HCEC 1CT (cell line): ENCODE results near the gene SAC3D1.

Source experiments
- DNase-seq: peaks from one replicate; pipeline ENCODE4 v3.0.0-alpha.2; 2017

SAC3D1 gene

DNA sequence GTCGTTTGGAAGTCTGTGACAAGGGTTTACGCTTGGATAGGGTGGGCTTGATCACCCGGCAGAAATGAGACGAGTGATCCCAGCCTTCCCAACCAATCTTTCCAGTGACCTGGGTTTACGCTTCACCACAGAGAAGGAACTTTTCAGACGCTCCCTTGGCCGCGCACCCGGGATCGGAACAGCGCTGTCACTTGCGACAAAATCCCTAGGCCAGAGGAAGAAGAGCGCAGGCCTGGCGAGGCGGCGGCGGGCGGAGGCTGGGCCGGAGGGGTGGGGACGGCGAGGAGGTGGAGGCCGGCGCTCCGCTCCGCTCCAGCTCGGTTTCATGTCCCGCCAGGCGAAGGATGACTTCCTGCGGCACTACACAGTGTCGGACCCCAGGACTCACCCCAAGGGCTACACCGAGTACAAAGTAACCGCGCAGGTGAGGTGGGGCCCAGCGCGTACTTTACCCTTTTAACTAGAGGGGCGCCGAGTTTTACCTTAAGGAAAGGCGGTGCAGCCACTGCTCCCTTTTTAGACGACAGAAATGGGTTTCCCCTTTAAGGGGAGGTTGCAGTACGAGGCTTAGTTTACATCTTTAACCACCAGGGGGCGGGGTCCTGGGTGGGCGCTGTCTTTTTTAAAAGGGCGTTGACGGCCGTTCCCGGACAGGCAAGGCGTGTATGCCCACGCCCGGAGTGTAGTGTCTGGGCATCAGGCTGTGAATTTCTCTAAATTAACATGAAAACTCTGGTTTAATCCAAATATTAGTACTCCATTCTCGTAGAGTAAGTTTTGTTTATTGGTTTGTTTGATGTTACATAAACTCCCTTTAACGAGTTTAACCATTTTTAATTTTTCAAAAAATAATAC lies 13.6 kb upstream of the SAC3D1 start, which contains the start of gene SNX15:
Gene SNX15 (plus strand): TSS at position 227 of the 855 bp plus-strand sequence. CDS start 99 bp downstream, at position 326.
- peak; percentile 95 for DNase-seq

DNA sequence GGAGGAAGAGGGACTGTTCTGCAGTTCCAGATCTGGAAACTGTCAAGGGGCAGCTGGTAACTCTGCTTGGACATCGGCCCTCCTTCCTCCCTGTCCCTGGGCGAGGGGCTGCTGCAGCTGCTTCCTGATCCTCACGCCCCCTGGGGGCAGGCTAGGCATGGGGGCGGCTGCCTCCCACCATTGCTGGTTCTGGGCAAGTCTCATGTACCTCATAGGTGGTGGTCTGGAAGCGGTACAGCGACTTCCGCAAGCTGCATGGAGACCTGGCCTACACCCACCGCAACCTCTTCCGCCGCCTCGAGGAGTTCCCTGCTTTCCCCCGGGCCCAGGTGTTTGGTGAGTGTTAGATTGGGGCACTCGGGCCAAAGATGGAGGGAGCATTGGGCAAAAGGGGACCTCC lies 8.8 kb upstream of the SAC3D1 start:
- no peak for DNase-seq

GRCh38 chr11:65034423-65034822 lies 6.6 kb upstream of the SAC3D1 start:
- DNase-seq = no peak

DNA sequence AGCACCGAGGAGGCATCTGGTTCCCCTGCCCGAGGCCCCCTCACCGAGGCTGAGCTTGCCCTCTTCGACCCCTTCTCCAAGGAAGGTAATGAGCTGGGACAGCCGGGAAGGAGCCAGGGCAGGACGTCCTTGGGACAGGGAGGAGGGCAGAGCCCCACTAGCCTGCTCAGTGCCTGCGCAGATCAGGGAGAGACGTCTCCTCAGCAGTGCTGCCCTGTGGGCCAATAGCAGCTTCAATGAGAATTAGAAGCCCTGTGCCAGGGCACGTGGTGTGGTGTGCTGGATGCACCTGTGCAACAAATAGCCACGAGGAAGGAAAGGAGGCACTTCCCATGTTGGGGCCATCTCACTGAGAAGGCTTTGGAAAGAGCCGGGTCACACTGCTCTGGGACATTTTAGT lies 5.4 kb upstream of the SAC3D1 start:
- DNase-seq = no peak

- no peak for DNase-seq
Observed at GRCh38 chr11:65036931-65037330, 4.1 kb upstream of the SAC3D1 start.

DNA sequence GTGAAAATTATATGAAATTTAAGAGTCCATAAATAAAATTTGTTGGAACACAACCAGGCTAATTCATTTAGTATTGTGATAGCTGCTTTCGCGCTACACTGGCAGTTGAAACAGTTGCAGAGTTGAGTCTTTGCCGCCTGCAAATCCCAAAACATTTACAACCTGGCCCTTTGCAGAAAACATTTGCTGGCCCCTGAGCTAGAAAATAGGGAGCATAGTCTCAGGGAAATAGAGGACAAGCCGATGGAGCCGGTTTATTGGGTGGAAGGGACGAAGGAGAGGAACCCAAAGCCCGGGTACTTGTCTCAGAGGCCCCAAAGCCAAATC lies 527 bp upstream of the SAC3D1 start:
- no peak for DNase-seq

GRCh38 chr11:65042891-65043290 lies 1.9 kb downstream of the SAC3D1 start:
- no peak for DNase-seq

DNA sequence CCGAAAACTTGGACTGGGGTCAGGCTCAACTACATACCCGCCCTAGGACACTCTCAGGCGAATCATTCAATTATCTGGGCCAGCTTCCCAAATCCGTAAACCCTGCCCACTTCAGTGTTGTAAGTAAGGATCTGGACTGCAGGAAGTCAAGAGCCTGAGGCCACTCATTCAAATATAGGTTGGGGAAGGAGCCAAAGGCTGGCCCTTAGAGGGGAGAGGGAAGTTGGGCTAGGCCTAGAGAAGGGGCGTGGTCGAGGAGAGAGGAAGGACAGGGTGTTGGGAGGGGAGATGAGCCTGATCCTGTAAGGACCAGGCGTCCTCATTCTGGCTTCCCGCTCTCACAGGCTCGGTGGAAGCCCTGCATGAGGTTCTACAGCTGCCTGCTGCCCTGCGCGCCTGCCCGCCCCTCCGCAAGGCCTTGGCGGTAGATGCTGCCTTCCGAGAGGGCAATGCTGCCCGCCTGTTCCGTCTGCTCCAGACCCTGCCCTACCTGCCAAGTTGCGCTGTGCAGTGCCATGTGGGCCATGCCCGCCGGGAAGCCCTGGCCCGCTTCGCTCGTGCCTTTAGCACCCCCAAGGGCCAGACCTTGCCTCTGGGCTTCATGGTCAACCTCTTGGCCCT lies 3.0 kb downstream of the SAC3D1 start:
- DNase-seq = peak; percentile 63

DNA sequence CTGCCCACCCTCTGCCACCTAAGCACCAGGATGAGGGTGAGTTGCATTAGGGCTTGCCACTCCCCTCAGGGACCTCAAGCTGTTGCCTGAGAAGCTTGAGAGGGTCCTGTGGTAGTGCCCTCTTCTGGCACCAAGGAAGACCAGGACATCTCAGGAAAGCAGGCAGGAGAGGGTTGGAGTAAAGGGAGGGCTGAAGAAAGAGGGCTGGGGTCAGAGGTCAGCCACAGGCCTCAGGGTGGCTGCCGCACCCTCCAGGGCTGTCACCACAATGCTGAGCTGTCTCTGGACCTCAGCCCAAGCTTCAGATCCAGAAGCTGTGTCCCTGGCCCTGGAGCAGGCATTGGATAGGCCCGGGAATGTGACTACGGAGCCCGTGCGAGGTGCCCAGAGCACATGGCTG lies 4.1 kb downstream of the SAC3D1 start:
- DNase-seq = no peak

DNA sequence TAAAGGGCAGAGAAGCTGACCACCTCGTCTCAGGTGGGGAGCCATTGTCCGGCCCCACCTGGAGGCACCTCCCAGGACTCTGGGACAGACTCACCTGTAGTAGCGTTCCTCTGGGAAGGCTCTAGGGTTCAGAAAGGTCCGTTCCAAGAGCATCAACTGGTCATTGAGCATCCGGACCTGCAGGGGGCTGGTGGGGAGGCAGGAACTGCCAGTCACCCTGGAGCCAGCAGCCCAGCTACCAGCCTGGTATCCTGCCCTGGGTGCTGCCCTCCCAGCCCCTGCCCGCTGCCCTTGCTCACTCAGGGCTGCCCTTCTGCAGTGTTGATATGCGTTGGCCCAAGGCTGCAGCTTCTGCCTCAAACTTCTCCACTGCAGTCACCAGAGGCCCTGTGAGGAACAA lies 4.7 kb downstream of the SAC3D1 start:
- no peak for DNase-seq

DNA sequence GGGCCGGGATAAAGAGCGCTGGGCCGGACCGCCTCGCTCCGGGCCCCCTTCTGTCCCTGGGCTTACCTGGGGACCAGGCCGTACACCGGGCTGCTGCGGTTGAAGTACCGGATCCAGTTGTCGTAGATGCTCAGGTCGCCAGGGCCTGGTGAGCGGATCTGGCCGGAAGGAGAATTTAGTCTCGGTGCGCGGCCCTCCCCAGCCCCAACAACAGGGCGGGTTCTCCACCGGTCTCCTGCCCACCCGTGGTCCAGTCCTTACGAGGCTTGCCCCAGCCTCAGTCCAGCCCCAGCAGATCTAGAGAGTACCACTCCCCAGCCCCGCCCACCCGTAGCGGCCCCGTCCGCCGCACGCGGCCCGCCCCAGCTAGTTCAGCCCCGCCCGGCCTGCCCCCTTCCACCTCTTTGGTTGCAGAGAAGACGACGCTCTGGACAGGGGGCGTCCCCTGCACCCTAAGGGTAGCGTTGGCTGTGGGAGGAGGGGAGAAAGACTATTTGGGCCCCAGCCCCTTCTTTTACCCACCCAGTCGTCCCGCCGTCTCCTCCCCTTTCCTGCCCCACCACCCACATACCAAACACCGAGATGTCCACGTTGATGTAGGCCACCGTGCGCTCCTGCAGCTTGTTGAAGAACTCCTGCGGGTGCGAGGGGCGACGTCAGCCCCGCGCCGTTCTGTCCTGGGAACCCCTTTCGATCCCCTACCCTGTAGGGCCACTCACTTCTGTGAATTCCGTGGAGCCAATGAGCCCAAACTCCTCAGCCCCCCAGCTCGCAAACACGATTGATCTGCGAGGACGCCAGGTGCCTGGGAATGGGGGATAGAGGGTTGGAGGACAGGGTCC lies 6.8 kb downstream of the SAC3D1 start:
- no peak for DNase-seq

- DNase-seq = no peak
Observed at GRCh38 chr11:65051398-65051858, 10.4 kb downstream of the SAC3D1 start.

GRCh38 chr11:65053827-65054508 lies 13.0 kb downstream of the SAC3D1 start:
- no peak for DNase-seq

DNA sequence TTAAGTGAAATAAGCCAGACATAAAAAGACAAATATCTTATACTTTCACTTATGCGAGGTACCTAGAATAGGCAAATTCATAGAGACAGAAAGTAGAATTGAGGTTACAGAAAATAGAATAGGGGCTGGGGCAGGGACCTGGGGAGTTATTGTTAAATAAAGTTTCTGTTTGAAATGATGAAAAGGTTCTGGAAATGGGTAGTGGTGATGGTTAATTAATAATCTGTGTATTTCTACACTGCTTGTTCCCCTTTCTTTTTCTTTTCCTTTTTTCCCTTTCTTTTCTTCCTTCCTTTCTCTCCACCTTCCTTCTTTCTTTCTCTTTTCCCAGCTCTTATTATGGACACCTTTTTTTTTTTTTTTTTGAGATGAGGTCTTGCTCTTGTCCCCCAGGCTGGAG lies 14.5 kb downstream of the SAC3D1 start:
- no peak for DNase-seq

GRCh38 chr11:65056999-65057398 lies 16.0 kb downstream of the SAC3D1 start:
- no peak for DNase-seq

DNA sequence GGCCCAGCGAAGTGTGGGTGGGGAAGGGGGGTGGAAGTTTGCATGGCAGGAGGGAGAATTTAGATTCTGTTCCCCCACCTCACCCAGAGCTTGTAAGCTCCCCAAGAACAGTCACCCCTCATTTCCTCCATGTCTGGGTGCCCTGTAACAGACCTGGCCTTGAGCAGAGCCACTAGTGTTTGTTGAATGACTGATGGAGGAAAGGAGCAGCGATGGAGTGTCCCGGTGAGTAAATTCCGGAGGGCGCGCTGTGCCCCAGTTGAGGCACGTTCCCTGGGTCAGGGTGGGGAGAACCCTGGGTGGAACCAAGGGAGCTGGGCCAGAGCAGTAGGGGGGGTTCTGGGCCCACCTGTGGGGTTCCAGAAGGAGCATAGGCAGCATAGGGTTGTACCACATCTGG lies 16.5 kb downstream of the SAC3D1 start:
- no peak for DNase-seq

DNA sequence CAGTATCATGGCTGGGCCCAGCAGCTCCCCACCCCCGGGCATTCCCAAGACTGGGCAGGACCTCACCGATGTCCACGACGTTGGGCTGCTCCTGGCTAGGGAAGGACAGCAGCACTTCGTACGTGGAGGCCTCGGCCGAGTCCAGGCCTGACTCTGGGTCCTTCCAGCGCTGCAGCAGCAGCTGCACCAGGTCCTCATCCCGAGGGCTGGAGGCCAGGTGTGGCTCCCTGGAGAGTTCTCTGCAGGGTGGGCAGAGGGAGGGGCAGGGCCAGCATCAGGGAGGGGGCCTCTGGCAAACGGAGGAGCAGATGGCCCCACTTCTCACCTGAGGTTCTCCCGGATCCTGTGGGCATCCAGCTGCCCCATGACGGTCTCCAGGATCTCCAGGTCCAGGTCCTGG lies 17.0 kb downstream of the SAC3D1 start:
- no peak for DNase-seq

DNA sequence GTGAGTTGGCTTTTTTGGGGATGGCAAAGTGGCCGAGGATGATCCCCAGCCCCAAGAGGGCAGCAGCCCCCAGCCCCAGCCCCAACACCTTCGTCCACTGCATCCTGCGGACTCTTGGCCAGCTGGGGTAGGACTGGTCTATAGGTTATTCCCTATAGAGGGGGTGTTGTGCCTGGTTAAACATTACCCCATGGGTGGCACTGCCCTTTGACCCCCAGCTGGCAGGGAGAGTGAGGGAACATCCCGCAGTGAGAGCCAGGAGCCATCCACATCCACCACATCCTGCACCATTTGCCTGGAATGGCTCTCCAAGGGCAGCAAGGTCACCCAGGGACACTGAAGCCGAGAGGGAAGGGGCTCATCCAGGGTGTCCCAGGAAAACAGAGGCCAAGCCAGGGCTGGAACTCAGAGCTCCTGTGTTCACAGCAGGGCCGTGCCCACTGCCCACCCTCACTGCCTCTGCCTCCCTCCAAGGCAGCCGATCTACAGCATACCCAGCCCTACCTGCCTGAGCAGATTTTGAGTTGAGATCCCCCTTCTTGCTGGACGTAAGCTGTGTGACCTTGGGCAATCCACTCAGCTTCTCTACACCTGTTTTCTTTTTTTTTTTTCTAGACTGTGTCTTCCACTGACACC lies 17.5 kb downstream of the SAC3D1 start, which contains the start of gene NAALADL1:
Gene NAALADL1 (minus strand): TSS at position 135 of the 636 bp plus-strand sequence. CDS start 32 bp downstream, at position 103.
- no peak for DNase-seq

- DNase-seq = no peak
Observed at GRCh38 chr11:65059523-65059922, 18.5 kb downstream of the SAC3D1 start.

- DNase-seq = peak; percentile 48
Observed at GRCh38 chr11:65059959-65060824, 19.2 kb downstream of the SAC3D1 start.

DNA sequence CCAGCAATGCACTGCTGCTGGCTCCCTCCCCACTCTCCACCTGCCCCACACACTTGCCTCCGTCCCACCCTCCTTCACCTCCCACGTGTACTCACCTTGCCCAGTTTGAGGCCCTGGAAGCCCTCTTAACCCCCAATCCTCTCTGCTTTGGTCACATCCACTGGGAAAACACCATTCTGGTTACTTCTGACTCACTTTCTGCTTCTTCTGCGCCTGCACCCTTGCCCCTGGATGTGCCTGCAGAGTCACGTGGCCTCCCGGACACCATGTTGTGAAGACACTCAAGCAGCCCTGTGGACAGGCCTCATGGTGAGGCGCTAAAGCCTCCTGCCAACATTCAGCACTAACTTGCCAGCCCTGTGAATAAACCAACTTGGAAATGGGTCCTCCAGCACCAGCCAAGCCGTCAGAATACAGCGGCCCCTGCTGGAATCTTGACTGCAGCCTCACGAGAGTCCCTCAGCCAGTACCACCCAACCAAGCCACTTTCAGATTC lies 20.0 kb downstream of the SAC3D1 start:
- no peak for DNase-seq
